Panc1 (cell line): ENCODE results near the gene TANGO6. TPM values are rescaled to one million over a fixed set of nuclear protein-coding genes. Genes with fewer than 3 reads are reported as not detected.
A peak's percentile ranks its signal among the peaks of the same experiment; 100 is the strongest.

Experiments used
- ATAC-seq: fragments of 200-7000 bp; cut with Tn5 transposase; 2 replicates; pipeline ENCODE4 v1.9.1; 2020; ENCODE audit warnings: mild to moderate bottlenecking, moderate library complexity
- BruUV-seq: library from RNA; stranded (reverse); fragments of 400-500 nt; replicated peaks from 2 replicates; lab custom pipeline; 2021; lab: Mats Ljungman, UMichigan
- CTCF ChIA-PET: fragments of 300-600 bp; sonication (Branson Sonifier 250); formaldehyde crosslinking; loops from one replicate; lab custom pipeline; 2022; ENCODE audit warnings: antibody characterized with exemption; lab: Charles Lee
- POLR2A ChIA-PET: fragments of 300-600 bp; sonication (Branson Sonifier 250); formaldehyde crosslinking; loops from one replicate; lab custom pipeline; 2022; ENCODE audit warnings: antibody characterized with exemption; lab: Charles Lee
- DNase-seq: peaks from one replicate; pipeline ENCODE4 v3.0.0-alpha.2; 2010; ENCODE audit warnings: low read depth, low spot score
- H3K27ac ChIP-seq: 2 replicates; pipeline ENCODE4 v1.5.1; 2011; ENCODE audit warnings: mild to moderate bottlenecking, low read length, inconsistent platforms
- H3K27me3 ChIP-seq: fragments of 200-500 bp; sonication (Bioruptor generic); 2 replicates; pipeline ENCODE4 v1.6.0; 2014; ENCODE audit warnings: low read length, inconsistent platforms; ENCODE audit not compliant: control insufficient read depth, insufficient read depth
- H3K36me3 ChIP-seq: fragments of 200-500 bp; sonication (Bioruptor generic); 2 replicates; pipeline ENCODE4 v1.5.1; 2014; ENCODE audit warnings: inconsistent platforms, mild to moderate bottlenecking, low read length, moderate library complexity; ENCODE audit not compliant: control insufficient read depth, insufficient read depth
- H3K4me1 ChIP-seq: 2 replicates; pipeline ENCODE4 v1.5.1; 2011; ENCODE audit warnings: inconsistent platforms, mild to moderate bottlenecking, low read length, moderate library complexity; ENCODE audit not compliant: control insufficient read depth, insufficient read depth
- H3K4me3 ChIP-seq, 2 experiments: 2 replicates each; pipeline ENCODE4 v1.5.1; 2011 to 2012; ENCODE audit warnings: low read depth in 2 of 2, low read length in 2 of 2, mild to moderate bottlenecking in 2 of 2, inconsistent platforms in 1 of 2, moderate library complexity in 1 of 2
- H3K9me3 ChIP-seq: fragments of 200-500 bp; sonication (Bioruptor generic); 2 replicates; pipeline ENCODE4 v1.5.1; 2014; ENCODE audit warnings: low read depth, mild to moderate bottlenecking, inconsistent platforms, low read length, moderate library complexity; ENCODE audit not compliant: control insufficient read depth, insufficient read depth
- SIN3A ChIP-seq: IDR thresholded peaks from 2 replicates; pipeline ENCODE4 v1.6.1; 2012; ENCODE audit warnings: low read depth, mild to moderate bottlenecking, low read length, moderate library complexity, borderline replicate concordance; ENCODE audit not compliant: insufficient read depth
- in situ Hi-C: cut with HindIII; loops from 2 replicates; pipeline ENCODE4 v1.10.0; 2016; ENCODE audit warnings: low sequenced_read_pairs, low pct_unique_long_range_greater_than_20kb
- intact Hi-C: fragments of 100-400 bp; cut with micrococcal nuclease; formaldehyde crosslinking; loops from one replicate; pipeline ENCODE4 v1.10.0; 2022; ENCODE audit not compliant: unreplicated experiment
- total RNA-seq: library from RNA; stranded (reverse); gene quantifications from one replicate; pipeline ENCODE4 v1.2.1, GENCODE V29; 2021; ENCODE audit not compliant: unreplicated experiment
- TF ChIP-seq, protein P1 (sequence below): fragments of 450-650 bp; IDR thresholded peaks from 2 replicates; pipeline ENCODE4 v1.5.1; 2017; ENCODE audit warnings: mild to moderate bottlenecking
- TF ChIP-seq, protein P2 (sequence below), 2 experiments: IDR thresholded peaks; 2 replicates each; pipeline ENCODE4 v1.6.1; 2011 to 2012; ENCODE audit warnings: low read depth in 2 of 2, control low read depth in 1 of 2, low read length in 1 of 2, mild to moderate bottlenecking in 1 of 2, moderate library complexity in 1 of 2; ENCODE audit not compliant: insufficient read depth in 1 of 2

Gene TANGO6
- total RNA-seq, 1 experiment from 2014 or later: 11.0 TPM

DNA sequence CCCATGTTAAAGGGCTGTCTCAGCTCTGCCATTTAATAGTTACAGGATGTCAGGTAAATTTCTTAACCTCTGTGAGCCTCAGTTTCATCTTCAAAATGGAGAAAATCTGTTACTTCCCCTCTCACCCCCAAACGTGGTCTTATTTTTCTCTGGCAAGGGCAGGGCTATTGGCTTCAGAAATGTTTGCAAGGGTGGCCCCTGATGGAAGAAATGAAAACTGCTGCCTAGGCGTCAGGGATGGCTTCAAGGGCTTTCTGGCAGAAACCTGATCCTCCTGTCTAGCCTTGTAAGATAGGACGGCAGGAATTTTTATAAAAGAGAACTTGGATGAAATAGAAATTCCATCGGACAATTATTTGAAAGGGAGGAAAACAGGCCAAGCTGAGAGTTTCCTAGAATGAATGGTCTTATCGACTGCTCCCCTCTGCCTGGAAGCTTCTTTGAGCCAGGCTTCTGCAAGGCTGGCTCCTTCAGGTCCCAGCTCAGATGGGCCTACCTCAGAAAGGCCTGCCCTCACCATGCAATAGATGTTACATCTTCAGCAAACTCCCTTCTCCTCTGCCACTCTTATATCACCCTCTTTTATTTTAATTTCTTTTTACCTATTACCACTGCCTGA, 43.0 kb upstream of the TANGO6 start:
- no peaks in the 10 kb centered on the region for H3K4me1 ChIP-seq
- no peaks in the 10 kb centered on the region for H3K36me3 ChIP-seq
- no peaks in the 10 kb centered on the region for H3K9me3 ChIP-seq
- ChIA-PET POLR2A (no interaction called here), CTCF (interaction anchor here (0.5 to 0.6 kb wide), 3 partner anchors 121 to 273 kb away, joined by 5 read pairs; no protein-coding TSS in a partner anchor)
- intact Hi-C loops: loop anchor here (5.0 to 10.0 kb wide), 2 partner anchors 98 to 206 kb away; no protein-coding TSS in a partner anchor
- H3K4me3 ChIP-seq: no peak overlapping the region
- TF ChIP-seq, protein P1, sequence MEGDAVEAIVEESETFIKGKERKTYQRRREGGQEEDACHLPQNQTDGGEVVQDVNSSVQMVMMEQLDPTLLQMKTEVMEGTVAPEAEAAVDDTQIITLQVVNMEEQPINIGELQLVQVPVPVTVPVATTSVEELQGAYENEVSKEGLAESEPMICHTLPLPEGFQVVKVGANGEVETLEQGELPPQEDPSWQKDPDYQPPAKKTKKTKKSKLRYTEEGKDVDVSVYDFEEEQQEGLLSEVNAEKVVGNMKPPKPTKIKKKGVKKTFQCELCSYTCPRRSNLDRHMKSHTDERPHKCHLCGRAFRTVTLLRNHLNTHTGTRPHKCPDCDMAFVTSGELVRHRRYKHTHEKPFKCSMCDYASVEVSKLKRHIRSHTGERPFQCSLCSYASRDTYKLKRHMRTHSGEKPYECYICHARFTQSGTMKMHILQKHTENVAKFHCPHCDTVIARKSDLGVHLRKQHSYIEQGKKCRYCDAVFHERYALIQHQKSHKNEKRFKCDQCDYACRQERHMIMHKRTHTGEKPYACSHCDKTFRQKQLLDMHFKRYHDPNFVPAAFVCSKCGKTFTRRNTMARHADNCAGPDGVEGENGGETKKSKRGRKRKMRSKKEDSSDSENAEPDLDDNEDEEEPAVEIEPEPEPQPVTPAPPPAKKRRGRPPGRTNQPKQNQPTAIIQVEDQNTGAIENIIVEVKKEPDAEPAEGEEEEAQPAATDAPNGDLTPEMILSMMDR: peak; percentile 80
- TF ChIP-seq, protein P2, sequence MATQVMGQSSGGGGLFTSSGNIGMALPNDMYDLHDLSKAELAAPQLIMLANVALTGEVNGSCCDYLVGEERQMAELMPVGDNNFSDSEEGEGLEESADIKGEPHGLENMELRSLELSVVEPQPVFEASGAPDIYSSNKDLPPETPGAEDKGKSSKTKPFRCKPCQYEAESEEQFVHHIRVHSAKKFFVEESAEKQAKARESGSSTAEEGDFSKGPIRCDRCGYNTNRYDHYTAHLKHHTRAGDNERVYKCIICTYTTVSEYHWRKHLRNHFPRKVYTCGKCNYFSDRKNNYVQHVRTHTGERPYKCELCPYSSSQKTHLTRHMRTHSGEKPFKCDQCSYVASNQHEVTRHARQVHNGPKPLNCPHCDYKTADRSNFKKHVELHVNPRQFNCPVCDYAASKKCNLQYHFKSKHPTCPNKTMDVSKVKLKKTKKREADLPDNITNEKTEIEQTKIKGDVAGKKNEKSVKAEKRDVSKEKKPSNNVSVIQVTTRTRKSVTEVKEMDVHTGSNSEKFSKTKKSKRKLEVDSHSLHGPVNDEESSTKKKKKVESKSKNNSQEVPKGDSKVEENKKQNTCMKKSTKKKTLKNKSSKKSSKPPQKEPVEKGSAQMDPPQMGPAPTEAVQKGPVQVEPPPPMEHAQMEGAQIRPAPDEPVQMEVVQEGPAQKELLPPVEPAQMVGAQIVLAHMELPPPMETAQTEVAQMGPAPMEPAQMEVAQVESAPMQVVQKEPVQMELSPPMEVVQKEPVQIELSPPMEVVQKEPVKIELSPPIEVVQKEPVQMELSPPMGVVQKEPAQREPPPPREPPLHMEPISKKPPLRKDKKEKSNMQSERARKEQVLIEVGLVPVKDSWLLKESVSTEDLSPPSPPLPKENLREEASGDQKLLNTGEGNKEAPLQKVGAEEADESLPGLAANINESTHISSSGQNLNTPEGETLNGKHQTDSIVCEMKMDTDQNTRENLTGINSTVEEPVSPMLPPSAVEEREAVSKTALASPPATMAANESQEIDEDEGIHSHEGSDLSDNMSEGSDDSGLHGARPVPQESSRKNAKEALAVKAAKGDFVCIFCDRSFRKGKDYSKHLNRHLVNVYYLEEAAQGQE (IDR thresholded peaks at IDR 0.05; ENCODE audit: insufficient read depth in 1 of 2, low read depth in 2 of 2, low read length in 1 of 2): no peak
- no peak for TF ChIP-seq SIN3A
- in situ Hi-C loops: no loop called here
- peak; percentile 88 for ATAC-seq
- peak; percentile 63 for DNase-seq
- no peak overlapping the region for H3K27ac ChIP-seq
- no peaks in the 10 kb centered on the region for H3K27me3 ChIP-seq
- BruUV-seq: no TSS peak

DNA sequence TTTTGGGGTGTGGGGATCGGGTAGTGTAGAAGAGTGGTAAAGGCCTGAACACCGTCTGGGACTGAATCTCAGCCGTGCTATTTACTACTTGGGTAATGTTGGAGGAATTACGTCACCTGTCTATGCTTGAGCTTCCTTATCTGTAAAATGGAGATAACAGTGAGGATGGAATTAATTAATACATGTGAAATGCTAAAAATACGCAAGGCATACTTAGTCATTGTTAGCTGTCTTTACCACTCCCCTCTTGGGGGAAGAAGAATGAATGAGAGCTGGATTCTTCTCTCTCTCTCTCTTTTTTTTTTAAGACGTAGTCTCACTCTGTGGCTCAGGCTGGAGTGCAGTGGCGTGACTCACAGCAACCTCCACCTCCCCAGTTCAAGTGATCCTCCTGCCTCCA, 41.1 kb upstream of the TANGO6 start:
- ChIA-PET CTCF (no interaction called here), POLR2A (no interaction called here)
- BruUV-seq: no TSS peak
- no peak for ATAC-seq
- intact Hi-C loops: loop anchor here (5.0 to 10.0 kb wide), 2 partner anchors 100 to 207 kb away; no protein-coding TSS in a partner anchor
- no peak overlapping the region for H3K27ac ChIP-seq
- no peak overlapping the region for H3K4me3 ChIP-seq
- in situ Hi-C loops: no loop called here
- H3K4me1 ChIP-seq: no peaks in the 10 kb centered on the region
- no peak for DNase-seq
- H3K27me3 ChIP-seq: no peaks in the 10 kb centered on the region
- no peaks in the 10 kb centered on the region for H3K36me3 ChIP-seq
- TF ChIP-seq, protein P2 (IDR thresholded peaks at IDR 0.05; ENCODE audit: insufficient read depth in 1 of 2, low read depth in 2 of 2, low read length in 1 of 2): no peak
- H3K9me3 ChIP-seq: no peaks in the 10 kb centered on the region
